SU-DHL-6 (cell line): ENCODE data around the gene C4BPB.

ENCODE experiments used
- EZH2phosphoT487 ChIP-seq: fragments of 200-600 bp; sonication (generic), shearing (Covaris generic); conservative IDR thresholded peaks from 2 replicates; pipeline ENCODE4 v1.6.1; 2018; ENCODE audit warnings: mild to moderate bottlenecking, antibody characterized with exemption, low read length, moderate library complexity, mixed read lengths
- TF ChIP-seq, protein P1 (sequence below): fragments of 200-600 bp; sonication (generic); IDR thresholded peaks from one replicate; pipeline ENCODE4 v1.5.1; 2017; ENCODE audit warnings: antibody characterized with exemption, mild to moderate bottlenecking, low read length, moderate library complexity; ENCODE audit not compliant: insufficient read depth, poor library complexity, severe bottlenecking

DNA sequence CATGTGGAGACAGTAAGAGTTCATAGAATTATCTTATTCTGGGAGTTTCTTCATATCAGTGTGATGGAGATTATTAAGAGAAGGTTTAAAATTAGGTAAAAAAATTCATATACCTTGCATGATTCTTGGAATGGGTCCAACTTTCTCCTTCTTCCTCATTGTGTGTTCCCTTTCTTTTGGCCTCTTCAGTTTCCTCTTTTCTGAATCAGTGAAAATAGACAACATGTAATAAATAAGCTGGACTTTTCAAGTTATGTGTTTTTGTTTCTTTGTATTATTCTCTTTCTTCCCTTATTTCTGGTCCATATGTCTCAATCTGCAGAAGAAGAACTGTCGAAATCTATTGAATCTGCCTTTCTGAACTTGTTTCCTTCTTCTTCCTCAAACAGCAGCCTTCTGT is 45.9 kb downstream of the C4BPB start:
- TF ChIP-seq, protein P1, sequence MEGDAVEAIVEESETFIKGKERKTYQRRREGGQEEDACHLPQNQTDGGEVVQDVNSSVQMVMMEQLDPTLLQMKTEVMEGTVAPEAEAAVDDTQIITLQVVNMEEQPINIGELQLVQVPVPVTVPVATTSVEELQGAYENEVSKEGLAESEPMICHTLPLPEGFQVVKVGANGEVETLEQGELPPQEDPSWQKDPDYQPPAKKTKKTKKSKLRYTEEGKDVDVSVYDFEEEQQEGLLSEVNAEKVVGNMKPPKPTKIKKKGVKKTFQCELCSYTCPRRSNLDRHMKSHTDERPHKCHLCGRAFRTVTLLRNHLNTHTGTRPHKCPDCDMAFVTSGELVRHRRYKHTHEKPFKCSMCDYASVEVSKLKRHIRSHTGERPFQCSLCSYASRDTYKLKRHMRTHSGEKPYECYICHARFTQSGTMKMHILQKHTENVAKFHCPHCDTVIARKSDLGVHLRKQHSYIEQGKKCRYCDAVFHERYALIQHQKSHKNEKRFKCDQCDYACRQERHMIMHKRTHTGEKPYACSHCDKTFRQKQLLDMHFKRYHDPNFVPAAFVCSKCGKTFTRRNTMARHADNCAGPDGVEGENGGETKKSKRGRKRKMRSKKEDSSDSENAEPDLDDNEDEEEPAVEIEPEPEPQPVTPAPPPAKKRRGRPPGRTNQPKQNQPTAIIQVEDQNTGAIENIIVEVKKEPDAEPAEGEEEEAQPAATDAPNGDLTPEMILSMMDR = no peak
- no peak for TF ChIP-seq EZH2phosphoT487
